H1 (cell line): ENCODE measurements around the gene MAOB. TPM values are rescaled to one million over a fixed set of nuclear protein-coding genes. Genes with fewer than 3 reads are reported as not detected.

ENCODE experiments used
- CTCF ChIA-PET: fragments of 300-600 bp; sonication (Branson Sonifier 250); formaldehyde crosslinking; loops from one replicate; lab custom pipeline; 2021; ENCODE audit not compliant: partially characterized antibody; lab: Charles Lee
- POLR2A ChIA-PET: fragments of 300-600 bp; sonication (Branson Sonifier 250); formaldehyde crosslinking; loops from one replicate; lab custom pipeline; 2021; ENCODE audit warnings: inconsistent platforms; ENCODE audit not compliant: partially characterized antibody; lab: Charles Lee
- DNase-seq, 2 experiments: peaks; one replicate each; pipeline versions ENCODE4 v3.0.0 to v3.0.0-alpha.2; 2010 to 2022; ENCODE audit warnings: low spot score in 2 of 2, low read depth in 1 of 2, mixed read lengths in 1 of 2
- FAIRE-seq: peaks from 2 replicates; lab custom pipeline; 2011; peaks lifted over from hg19 to GRCh38; lab: Jason Lieb, UNC
- H2AFZ ChIP-seq: 2 replicates; pipeline ENCODE4 v1.8.1; 2012; ENCODE audit warnings: low read length, inconsistent platforms
- H2AK5ac ChIP-seq: 2 replicates; pipeline ENCODE4 v1.6.1; 2013; ENCODE audit warnings: low read depth, low read length
- H2BK120ac ChIP-seq: replicated peaks from 2 replicates; pipeline ENCODE3; 2013; ENCODE audit warnings: low read depth, low read length, inconsistent platforms
- H2BK12ac ChIP-seq: 2 replicates; pipeline ENCODE4 v1.6.1; 2013; ENCODE audit warnings: low read depth, low read length
- H2BK15ac ChIP-seq: 2 replicates; pipeline ENCODE4 v1.6.1; 2013; ENCODE audit warnings: low read length
- H2BK20ac ChIP-seq: 2 replicates; pipeline ENCODE4 v1.6.1; 2013; ENCODE audit warnings: low read length
- H2BK5ac ChIP-seq: 2 replicates; pipeline ENCODE4 v1.6.1; 2013; ENCODE audit warnings: low read depth, low read length
- H3K14ac ChIP-seq: 2 replicates; pipeline ENCODE4 v1.6.1; 2013; ENCODE audit warnings: inconsistent platforms; ENCODE audit not compliant: insufficient read length
- H3K18ac ChIP-seq: 2 replicates; pipeline ENCODE4 v1.6.1; 2013; ENCODE audit warnings: low read length; ENCODE audit errors: extremely low read depth
- H3K23ac ChIP-seq: 2 replicates; pipeline ENCODE4 v1.6.1; 2013; ENCODE audit warnings: inconsistent platforms; ENCODE audit not compliant: insufficient read length
- H3K23me2 ChIP-seq: 2 replicates; pipeline ENCODE4 v1.6.1; 2013; ENCODE audit warnings: low read depth, low read length
- H3K27ac ChIP-seq: 2 replicates; pipeline ENCODE4 v1.6.1; 2011; ENCODE audit warnings: low read depth, low read length, inconsistent platforms
- H3K27me3 ChIP-seq, 4 experiments: replicated peaks in 1 of 4; 1 replicate in 1 of 4; 2 replicates in 3 of 4; pipeline versions ENCODE4 v1.6.1 to v1.8.1; 2011 to 2013; ENCODE audit warnings: low read length in 3 of 4, mild to moderate bottlenecking in 3 of 4, inconsistent platforms in 2 of 4, mixed read lengths in 2 of 4, moderate library complexity in 1 of 4; ENCODE audit not compliant: control insufficient read depth in 3 of 4, insufficient read depth in 3 of 4; ENCODE audit errors: extremely low read depth in 1 of 4
- H3K36me3 ChIP-seq, 4 experiments: 2 replicates each; pipeline versions ENCODE4 v1.6.1 to v1.8.1; 2011 to 2013; ENCODE audit warnings: mild to moderate bottlenecking in 4 of 4, low read length in 3 of 4, moderate library complexity in 2 of 4, control low read depth in 1 of 4, inconsistent platforms in 1 of 4; ENCODE audit not compliant: insufficient read depth in 4 of 4, control insufficient read depth in 2 of 4
- H3K4ac ChIP-seq: replicated peaks from 2 replicates; pipeline ENCODE3; 2013; ENCODE audit warnings: low read length, low read depth, mixed read lengths, inconsistent platforms; ENCODE audit not compliant: insufficient read length
- H3K4me1 ChIP-seq, 4 experiments: replicated peaks in 1 of 4; 1 replicate in 1 of 4; 2 replicates in 3 of 4; pipeline versions ENCODE4 v1.6.1 to v1.8.1; 2011 to 2013; ENCODE audit warnings: low read length in 3 of 4, inconsistent platforms in 2 of 4, mixed read lengths in 1 of 4; ENCODE audit not compliant: insufficient read depth in 4 of 4, control insufficient read depth in 3 of 4
- H3K4me2 ChIP-seq, 2 experiments: 2 replicates each; pipeline versions ENCODE4 v1.6.1 to v1.8.1; 2011 to 2013; ENCODE audit warnings: low read depth in 2 of 2, low read length in 2 of 2, control low read depth in 1 of 2, inconsistent platforms in 1 of 2, mild to moderate bottlenecking in 1 of 2; ENCODE audit not compliant: insufficient read depth in 1 of 2
- H3K4me3 ChIP-seq, 4 experiments: fragments of 200-600, 300-600 bp in 1 of 4; sonication (generic), shearing (Covaris generic), sonication (Bioruptor Twin) in 1 of 4; 2 replicates each; pipeline versions ENCODE4 v1.5.1 to v1.8.1; 2011 to 2016; ENCODE audit warnings: low read length in 4 of 4, low read depth in 3 of 4, control low read depth in 2 of 4, inconsistent platforms in 2 of 4, mild to moderate bottlenecking in 2 of 4, mixed read lengths in 1 of 4, moderate library complexity in 1 of 4; ENCODE audit not compliant: insufficient read depth in 2 of 4; ENCODE audit errors: extremely low read depth in 1 of 4
- H3K56ac ChIP-seq: replicated peaks from 2 replicates; pipeline ENCODE3; 2013; ENCODE audit warnings: low read depth, mild to moderate bottlenecking, mixed read lengths, low read length, inconsistent platforms; ENCODE audit not compliant: insufficient read length
- H3K79me1 ChIP-seq: 2 replicates; pipeline ENCODE4 v1.6.1; 2013; ENCODE audit warnings: low read depth, low read length, control low read depth
- H3K79me2 ChIP-seq, 2 experiments: 2 replicates each; pipeline versions ENCODE4 v1.6.1 to v1.8.1; 2012 to 2013; ENCODE audit warnings: low read length in 2 of 2, mild to moderate bottlenecking in 2 of 2, inconsistent platforms in 1 of 2; ENCODE audit not compliant: insufficient read depth in 2 of 2, control insufficient read depth in 1 of 2
- H3K9ac ChIP-seq, 4 experiments: replicated peaks in 1 of 4; 1 replicate in 1 of 4; 2 replicates in 3 of 4; pipeline versions ENCODE4 v1.6.1 to v1.8.1; 2011 to 2013; ENCODE audit warnings: low read depth in 3 of 4, low read length in 3 of 4, control low read depth in 2 of 4, mild to moderate bottlenecking in 2 of 4, moderate library complexity in 2 of 4, inconsistent platforms in 1 of 4; ENCODE audit errors: extremely low read depth in 1 of 4
- H3K9me3 ChIP-seq, 2 experiments: 2 replicates each; pipeline versions ENCODE4 v1.6.1 to v1.8.1; 2012 to 2013; ENCODE audit warnings: mild to moderate bottlenecking in 2 of 2, moderate library complexity in 2 of 2, control low read depth in 1 of 2, inconsistent platforms in 1 of 2, low read depth in 1 of 2, low read length in 1 of 2, mixed read lengths in 1 of 2; ENCODE audit not compliant: insufficient read depth in 2 of 2
- H4K20me1 ChIP-seq, 2 experiments: replicated peaks in 1 of 2; 2 replicates each; pipeline versions ENCODE3 to v1.8.1; 2011 to 2013; ENCODE audit warnings: inconsistent platforms in 2 of 2, low read length in 2 of 2, mild to moderate bottlenecking in 1 of 2; ENCODE audit not compliant: insufficient read depth in 2 of 2, control insufficient read depth in 1 of 2
- H4K5ac ChIP-seq: 2 replicates; pipeline ENCODE4 v1.6.1; 2013; ENCODE audit warnings: low read length, low read depth, mixed read lengths, inconsistent platforms; ENCODE audit not compliant: insufficient read length
- H4K8ac ChIP-seq: 2 replicates; pipeline ENCODE4 v1.8.0; 2013; ENCODE audit warnings: mild to moderate bottlenecking, moderate library complexity, low read length, inconsistent platforms; ENCODE audit not compliant: insufficient read depth; ENCODE audit errors: extremely low read depth
- H4K91ac ChIP-seq: replicated peaks from 2 replicates; pipeline ENCODE3; 2013; ENCODE audit warnings: low read length, mixed read lengths, inconsistent platforms; ENCODE audit not compliant: insufficient read length
- CREB1 ChIP-seq: IDR thresholded peaks from 2 replicates; pipeline ENCODE4 v1.6.1; 2012; ENCODE audit warnings: inconsistent platforms
- EZH2 ChIP-seq: fragments of 200-600 bp; sonication (generic); IDR thresholded peaks from 2 replicates; pipeline ENCODE4 v1.7.1; 2012; ENCODE audit warnings: low read depth, mild to moderate bottlenecking, moderate library complexity, low read length, inconsistent platforms; ENCODE audit not compliant: severe bottlenecking
- JUND ChIP-seq: IDR thresholded peaks from 2 replicates; pipeline ENCODE4 v1.6.1; 2011; ENCODE audit warnings: mild to moderate bottlenecking, improper control_type of control experiment, low read length
- NRF1 ChIP-seq: IDR thresholded peaks from 2 replicates; pipeline ENCODE4 v1.6.1; 2011; ENCODE audit warnings: mild to moderate bottlenecking, low read depth, low read length, improper control_type of control experiment
- WGBS, 2 experiments: shearing (Covaris generic) in 1 of 2; methylation state at CpG; one replicate each; pipeline versions ENCODE4 v1.1.6 to v1.1.7; 2013 to 2015; ENCODE audit warnings: low lambda C conversion rate in 2 of 2, mixed read lengths in 2 of 2, inconsistent platforms in 1 of 2, low coverage in 1 of 2, missing lambda C conversion rate in 1 of 2; ENCODE audit not compliant: insufficient replicate concordance in 2 of 2, insufficient coverage in 1 of 2, insufficient read length in 1 of 2; ENCODE audit errors: extremely low coverage in 1 of 2, missing lambda C conversion rate in 1 of 2; 5-methylcytosine and 5-hydroxymethylcytosine counted together
- polyA plus RNA-seq, 7 experiments: library from polyadenylated mRNA; depleted of rRNA in 3 of 7; stranded (reverse) in 5 of 7; unstranded in 2 of 7; fragments of >200 nt in 5 of 7; fragments of 200-250 nt in 2 of 7; gene quantifications; 1 replicate in 5 of 7; 2 replicates in 1 of 7; 4 replicates in 1 of 7; pipeline versions ENCODE4 v1.2.1 to v1.2.3, GENCODE V29; 2011 to 2013; ENCODE audit warnings: missing spikeins in 2 of 7, mixed read lengths in 2 of 7
- total RNA-seq: library from RNA; stranded (reverse); fragmentation: NEBNext Ultra II Directional; extraction: Animal tissue kit (Norgen Biotek cat#: 25700); gene quantifications from 2 replicates; pipeline ENCODE4 v1.2.1, GENCODE V29; 2021
- TF ChIP-seq, protein P1 (sequence below): IDR thresholded peaks from 2 replicates; pipeline ENCODE4 v1.6.1; 2011; ENCODE audit warnings: low read depth, mild to moderate bottlenecking, low read length; ENCODE audit not compliant: insufficient read depth
- TF ChIP-seq, protein P2 (sequence below): IDR thresholded peaks from 2 replicates; pipeline ENCODE4 v1.6.1; 2011; ENCODE audit warnings: low read length, improper control_type of control experiment

The MAOB gene
- total and polyA plus RNA-seq, 2 of the 8 experiments (the other 6 are each of a cell fraction or from before 2014, with no cell fraction given) = 0.73 to 1.1 TPM

DNA sequence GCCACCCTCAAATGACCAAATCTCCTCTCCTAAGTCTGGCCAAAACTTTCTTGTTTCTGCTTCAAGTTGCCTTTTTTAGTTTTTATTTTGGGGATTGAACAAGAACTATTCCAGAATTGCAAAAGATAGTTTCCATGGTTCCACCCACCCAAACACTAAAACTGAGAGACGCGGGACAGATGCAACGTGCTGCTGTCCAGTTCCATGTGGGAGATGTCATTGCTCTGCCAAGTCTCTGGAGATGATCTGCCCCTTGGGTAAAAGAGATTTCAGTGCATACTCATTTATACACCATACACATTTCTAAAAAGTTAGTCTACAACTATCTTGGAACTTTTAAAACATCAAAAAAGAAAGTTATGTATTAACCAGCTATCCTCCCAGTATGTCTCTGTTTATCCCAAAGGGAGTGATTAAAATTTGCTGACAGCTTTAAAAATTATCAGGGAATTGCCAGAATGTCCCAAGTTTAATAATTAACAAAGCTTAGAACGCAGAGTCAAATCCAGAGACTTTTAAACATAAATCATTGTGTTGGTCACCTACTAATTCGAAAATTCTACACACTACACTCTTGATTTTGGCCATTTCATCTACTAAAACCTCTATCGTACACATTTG lies 3.2 kb downstream of the MAOB start:
- no peak overlapping the region for H2BK20ac ChIP-seq
- H3K36me3 ChIP-seq = no peaks in the 10 kb centered on the region
- H3K9me3 ChIP-seq = no peaks in the 10 kb centered on the region
- H2AK5ac ChIP-seq = no peak overlapping the region
- CTCF ChIA-PET = no interaction called here
- H2BK15ac ChIP-seq = no peak overlapping the region
- H2AFZ ChIP-seq = no peak overlapping the region
- TF ChIP-seq EZH2 = no peak
- TF ChIP-seq, protein P1, sequence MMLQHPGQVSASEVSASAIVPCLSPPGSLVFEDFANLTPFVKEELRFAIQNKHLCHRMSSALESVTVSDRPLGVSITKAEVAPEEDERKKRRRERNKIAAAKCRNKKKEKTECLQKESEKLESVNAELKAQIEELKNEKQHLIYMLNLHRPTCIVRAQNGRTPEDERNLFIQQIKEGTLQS = no peak
- TF ChIP-seq, protein P2, sequence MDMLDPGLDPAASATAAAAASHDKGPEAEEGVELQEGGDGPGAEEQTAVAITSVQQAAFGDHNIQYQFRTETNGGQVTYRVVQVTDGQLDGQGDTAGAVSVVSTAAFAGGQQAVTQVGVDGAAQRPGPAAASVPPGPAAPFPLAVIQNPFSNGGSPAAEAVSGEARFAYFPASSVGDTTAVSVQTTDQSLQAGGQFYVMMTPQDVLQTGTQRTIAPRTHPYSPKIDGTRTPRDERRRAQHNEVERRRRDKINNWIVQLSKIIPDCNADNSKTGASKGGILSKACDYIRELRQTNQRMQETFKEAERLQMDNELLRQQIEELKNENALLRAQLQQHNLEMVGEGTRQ = no peak
- no peak for TF ChIP-seq CREB1
- no peak for TF ChIP-seq JUND
- TF ChIP-seq NRF1 = no peak
- TF ChIP-seq, all 59 proteins: peak for 0
- Histone ChIP-seq H3K14ac (no peak overlapping the region), H3K23me2 (peaks cover 2% of the 10 kb centered on the region; the same call in 1 of the 2 replicates), H3K23ac (no peak overlapping the region), H3K4ac (no peak overlapping the region), H3K27ac (no peak overlapping the region), H2BK120ac (no peak overlapping the region), H2BK5ac (no peak overlapping the region), H3K79me1 (no peaks in the 10 kb centered on the region), H3K9ac (no peak overlapping the region), H3K4me3 (no peak overlapping the region), H2BK12ac (no peak overlapping the region), H3K56ac (no peak overlapping the region), H4K91ac (no peak overlapping the region), H3K18ac (no peak overlapping the region), H3K79me2 (no peaks in the 10 kb centered on the region), H4K8ac (no peak overlapping the region), H4K20me1 (no peaks in the 10 kb centered on the region), H3K27me3 (peaks cover 0 to 9% (median 4%) of the 10 kb centered on the region in 4 experiments; a peak in 3 of 7 replicates), H4K5ac (no peak overlapping the region), H3K4me2 (no peak overlapping the region), H3K4me1 (peaks cover 0 to 3% (median 0%) of the 10 kb centered on the region in 4 experiments; a peak in 3 of 7 replicates)
- WGBS, 2 experiments = 91% methylated on average over 6 of the region's 6 CpGs; no CpG with 5 or more reads in 1 of the 2 experiments
- POLR2A ChIA-PET = no interaction called here
- no peak for FAIRE-seq
- DNase-seq = no peak
